CD4-positive, alpha-beta T cell treated with Interferon gamma for 1 hour (primary cell): ENCODE measurements around the gene OGA.

Experiments used
- DNase-seq: peaks from one replicate; pipeline ENCODE4 v3.0.0-alpha.2; 2020

Gene OGA

GRCh38 chr10:101749047-101750016 is 68.9 kb downstream of the OGA start:
- no peak for DNase-seq

- DNase-seq = no peak
Observed at GRCh38 chr10:101748496-101748895, 69.7 kb downstream of the OGA start.

- DNase-seq = no peak
Observed at GRCh38 chr10:101745074-101745696, 73.1 kb downstream of the OGA start.

- no peak for DNase-seq
Observed at GRCh38 chr10:101744267-101744666, 74.0 kb downstream of the OGA start.

GRCh38 chr10:101741938-101742337 is 76.3 kb downstream of the OGA start:
- DNase-seq = no peak

GRCh38 chr10:101736666-101737065 is 81.6 kb downstream of the OGA start:
- no peak for DNase-seq
